Spinal cord (tissue), 10 donors: ENCODE data around the gene LUM. TPM values are rescaled to one million over a fixed set of nuclear protein-coding genes. Genes with fewer than 3 reads are reported as not detected.
A peak's percentile ranks its signal among the peaks of the same experiment; 100 is the strongest.
"Not testable (repeated sequence)": the region's sequence is repeated elsewhere in the genome, so short reads cannot be mapped to it uniquely, and the experiment has no call there.

Experiments
- DNase-seq, 6 donors: peaks; one replicate each; pipeline versions ENCODE4 v3.0.0 to v3.0.0-alpha.2; 2013 to 2015; ENCODE audit warnings: low spot score in 6 of 6, low read depth in 4 of 6
- H3K27ac ChIP-seq: one replicate; pipeline ENCODE4 v1.5.1; 2013; ENCODE audit warnings: low read depth, low read length, control low read depth
- H3K27me3 ChIP-seq: one replicate; pipeline ENCODE4 v1.6.1; 2013; ENCODE audit warnings: low read length; ENCODE audit not compliant: control insufficient read depth, insufficient read depth
- H3K36me3 ChIP-seq: one replicate; pipeline ENCODE4 v1.6.1; 2013; ENCODE audit warnings: low read length; ENCODE audit not compliant: control insufficient read depth, insufficient read depth
- H3K4me1 ChIP-seq: one replicate; pipeline ENCODE4 v1.6.1; 2013; ENCODE audit warnings: low read length; ENCODE audit not compliant: control insufficient read depth, insufficient read depth
- H3K4me3 ChIP-seq: one replicate; pipeline ENCODE4 v1.5.1; 2013; ENCODE audit warnings: low read depth, low read length, control low read depth
- H3K9me3 ChIP-seq: one replicate; pipeline ENCODE4 v1.6.1; 2013; ENCODE audit warnings: low read length; ENCODE audit not compliant: control insufficient read depth, insufficient read depth
- WGBS: methylation state at CpG from one replicate; pipeline ENCODE4 v1.1.5; 2013; ENCODE audit warnings: missing lambda C conversion rate; ENCODE audit not compliant: insufficient coverage; 5-methylcytosine and 5-hydroxymethylcytosine counted together
- polyA plus RNA-seq, 2 donors: library from polyadenylated mRNA; unstranded; fragments of 120-200 nt; gene quantifications; one replicate each; pipeline ENCODE4 v1.2.1, GENCODE V29; 2013; ENCODE audit not compliant: insufficient read length in 2 of 2
- total RNA-seq, 2 donors: library from RNA; depleted of rRNA in 1 of 2; stranded (reverse); fragments of 120-200 nt in 1 of 2; fragments of >200 nt in 1 of 2; gene quantifications; one replicate each; pipeline versions ENCODE4 v1.2.3 to v1.2.4, GENCODE V29; 2013 to 2014
- donor health status: healthy.

LUM gene
- total and polyA plus RNA-seq, 4 donors, result 31.3 to 141 (median 84.5) TPM

DNA sequence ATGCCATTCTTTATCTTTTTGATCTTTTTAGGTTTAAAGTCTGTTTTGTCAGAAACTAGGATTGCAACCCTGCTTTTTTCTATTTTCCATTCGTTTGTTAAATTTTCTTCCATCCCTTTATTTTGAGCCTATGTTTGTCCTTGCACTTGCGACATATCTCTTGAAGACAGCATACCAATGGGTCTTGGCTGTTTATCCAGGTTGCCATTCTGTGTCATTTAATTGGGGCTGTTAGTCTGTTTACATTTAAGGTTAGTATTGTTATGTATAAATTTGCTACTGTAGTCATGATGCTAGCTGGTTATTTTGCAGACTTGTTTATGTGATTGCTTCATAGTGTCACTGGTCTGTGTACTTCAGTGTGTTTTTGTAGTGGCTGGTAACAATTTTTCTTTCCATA, 21.3 kb downstream of the LUM start:
- not testable (repeated sequence) for H3K9me3 ChIP-seq, H3K4me1 ChIP-seq, H3K27me3 ChIP-seq, H3K36me3 ChIP-seq, H3K27ac ChIP-seq, DNase-seq, H3K4me3 ChIP-seq
- WGBS, result 100% methylated on average over 1 of the region's 2 CpGs

GRCh38 chr12:91080041-91080440, 31.3 kb downstream of the LUM start:
- no peak for DNase-seq
- H3K27ac ChIP-seq, result no peak overlapping the region
- H3K27me3 ChIP-seq, result no peaks in the 10 kb centered on the region
- no peaks in the 10 kb centered on the region for H3K9me3 ChIP-seq
- no peaks in the 10 kb centered on the region for H3K4me1 ChIP-seq
- no peaks in the 10 kb centered on the region for H3K36me3 ChIP-seq
- WGBS, result no CpG with 5 or more reads among the region's 1 CpG
- no peak overlapping the region for H3K4me3 ChIP-seq

GRCh38 chr12:91078501-91078900, 32.8 kb downstream of the LUM start:
- Histone ChIP-seq H3K4me1 (no peaks in the 10 kb centered on the region), H3K4me3 (no peak overlapping the region), H3K27ac (no peak overlapping the region), H3K27me3 (no peaks in the 10 kb centered on the region), H3K36me3 (no peaks in the 10 kb centered on the region), H3K9me3 (no peaks in the 10 kb centered on the region)
- WGBS, result no CpG with 5 or more reads among the region's 1 CpG
- DNase-seq, result peak in 1 of 6 donors; percentile 4

DNA sequence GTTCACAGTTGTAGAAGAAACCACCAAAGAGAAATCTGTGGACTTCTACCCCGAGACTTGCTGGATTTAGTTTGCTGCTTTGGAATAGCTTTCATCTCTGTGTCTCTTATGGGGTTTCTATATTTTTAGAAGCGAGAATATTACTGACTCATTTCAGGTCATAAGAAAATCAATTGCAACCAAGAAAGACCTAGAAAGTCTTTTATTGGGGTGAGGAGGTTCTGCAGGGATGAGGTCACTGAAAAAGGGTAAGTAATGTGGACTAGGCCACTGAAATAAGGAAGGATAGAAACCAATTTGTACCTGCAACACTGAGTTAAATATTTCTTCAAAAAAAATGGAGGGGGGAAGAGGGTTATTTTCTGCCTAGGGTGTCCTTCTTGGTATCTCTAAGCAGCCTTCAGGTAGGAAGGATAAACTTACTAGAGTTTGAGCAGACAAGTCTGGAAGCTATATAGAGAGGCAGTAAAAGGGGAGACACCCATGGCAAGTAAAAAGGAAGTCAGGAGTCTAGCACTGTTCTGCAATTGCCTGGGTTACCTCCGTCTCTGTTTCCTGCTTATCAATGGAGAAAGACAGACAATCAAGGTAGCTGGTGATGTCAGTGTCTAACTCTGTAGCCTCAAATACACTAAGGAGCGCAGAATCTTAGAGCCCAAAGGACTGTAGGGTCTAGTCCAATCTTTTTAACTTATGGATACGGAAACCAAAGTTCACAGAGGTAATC, 33.9 kb downstream of the LUM start:
- WGBS, result 100% methylated on average over 4 of the region's 5 CpGs
- Histone ChIP-seq H3K27me3 (no peaks in the 10 kb centered on the region), H3K9me3 (no peaks in the 10 kb centered on the region), H3K36me3 (no peaks in the 10 kb centered on the region), H3K4me1 (no peaks in the 10 kb centered on the region), H3K27ac (no peak overlapping the region), H3K4me3 (no peak overlapping the region)
- no peak for DNase-seq

- 78% methylated on average over 1 of the region's 1 CpG for WGBS
- H3K9me3 ChIP-seq, result no peaks in the 10 kb centered on the region
- no peak for DNase-seq
- no peaks in the 10 kb centered on the region for H3K4me1 ChIP-seq
- H3K27ac ChIP-seq, result no peak overlapping the region
- H3K36me3 ChIP-seq, result no peaks in the 10 kb centered on the region
- H3K27me3 ChIP-seq, result no peaks in the 10 kb centered on the region
- no peak overlapping the region for H3K4me3 ChIP-seq
Observed at GRCh38 chr12:91074851-91075250, 36.4 kb downstream of the LUM start.

DNA sequence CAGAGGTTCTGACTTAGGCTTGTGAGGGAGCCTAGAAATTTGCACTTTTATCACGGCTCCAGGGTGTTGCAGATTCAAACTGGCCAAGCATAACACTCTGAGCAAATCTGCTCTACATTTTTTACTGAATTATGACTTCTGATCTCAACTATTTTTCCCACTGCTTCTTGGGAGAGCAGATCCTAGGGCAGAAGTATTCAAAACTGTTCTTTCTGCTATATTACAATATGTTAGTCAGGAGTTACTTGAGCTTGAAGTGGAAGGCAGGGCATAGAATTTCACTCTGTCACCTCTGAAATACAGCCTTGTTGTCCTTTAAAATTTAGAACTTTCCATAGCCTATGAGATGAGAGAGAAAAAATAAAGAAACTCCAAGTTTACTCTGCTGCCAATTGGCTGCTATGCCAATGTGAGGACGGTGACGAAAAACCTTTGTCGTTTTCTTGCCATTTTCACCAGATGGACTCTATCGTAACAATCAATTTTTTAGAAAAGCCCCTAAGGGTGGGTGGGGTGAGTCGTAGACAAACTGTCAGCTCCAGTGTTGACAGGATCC, 37.1 kb downstream of the LUM start:
- DNase-seq, result no peak

GRCh38 chr12:91073426-91073825, 37.9 kb downstream of the LUM start:
- Histone ChIP-seq H3K36me3 (no peaks in the 10 kb centered on the region), H3K27ac (no peak overlapping the region), H3K9me3 (no peaks in the 10 kb centered on the region), H3K4me1 (no peaks in the 10 kb centered on the region), H3K4me3 (no peak overlapping the region), H3K27me3 (no peaks in the 10 kb centered on the region)
- DNase-seq, result no peak

More for the DNA sequence above, 37.1 kb downstream of the LUM start:
- Histone ChIP-seq H3K4me3 (no peak overlapping the region), H3K4me1 (no peaks in the 10 kb centered on the region), H3K36me3 (no peaks in the 10 kb centered on the region), H3K9me3 (no peaks in the 10 kb centered on the region), H3K27me3 (no peaks in the 10 kb centered on the region), H3K27ac (no peak overlapping the region)
- 0% methylated on average over 1 of the region's 6 CpGs for WGBS

- no peak overlapping the region for H3K27ac ChIP-seq
- H3K36me3 ChIP-seq, result no peaks in the 10 kb centered on the region
- H3K4me3 ChIP-seq, result no peak overlapping the region
- DNase-seq, result no peak
- H3K9me3 ChIP-seq, result no peaks in the 10 kb centered on the region
- no peaks in the 10 kb centered on the region for H3K27me3 ChIP-seq
- no CpG with 5 or more reads among the region's 2 CpGs for WGBS
- H3K4me1 ChIP-seq, result no peaks in the 10 kb centered on the region
Observed at GRCh38 chr12:91072931-91073330, 38.4 kb downstream of the LUM start.

DNA sequence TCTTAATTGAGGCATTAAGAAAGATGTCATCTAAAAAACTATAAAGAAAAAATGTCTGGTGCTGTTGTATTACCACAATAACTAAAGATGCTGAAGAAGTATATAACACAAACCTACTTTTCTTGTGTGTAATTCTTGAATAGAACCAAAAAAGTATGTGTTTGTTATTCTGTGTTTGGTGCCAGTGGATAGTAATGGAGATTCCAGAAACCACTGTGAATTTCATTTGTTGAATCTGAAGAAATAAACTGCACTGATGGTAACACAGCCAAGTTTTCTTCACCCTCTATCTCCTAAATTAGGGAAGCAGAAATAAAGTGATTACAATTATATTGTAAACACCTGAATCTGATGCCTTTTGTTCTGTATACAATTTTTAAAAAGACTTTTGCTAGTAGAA, 40.4 kb downstream of the LUM start:
- no peaks in the 10 kb centered on the region for H3K27me3 ChIP-seq
- no peak overlapping the region for H3K4me3 ChIP-seq
- no peaks in the 10 kb centered on the region for H3K36me3 ChIP-seq
- H3K27ac ChIP-seq, result no peak overlapping the region
- no peaks in the 10 kb centered on the region for H3K4me1 ChIP-seq
- no peak for DNase-seq
- H3K9me3 ChIP-seq, result no peaks in the 10 kb centered on the region

GRCh38 chr12:91065396-91065795, 45.9 kb downstream of the LUM start:
- Histone ChIP-seq H3K27ac (no peak overlapping the region), H3K4me1 (no peaks in the 10 kb centered on the region), H3K4me3 (no peak overlapping the region), H3K36me3 (no peaks in the 10 kb centered on the region), H3K9me3 (no peaks in the 10 kb centered on the region), H3K27me3 (no peaks in the 10 kb centered on the region)
- peak in 2 of 6 donors; percentile 9 to 46 for DNase-seq
- no CpG with 5 or more reads among the region's 3 CpGs for WGBS
